K562 treated with DMSO at 1 percent for 48 hours (cell line): ENCODE results near the gene TMEM229B. TPM values are rescaled to one million over a fixed set of nuclear protein-coding genes. Genes with fewer than 3 reads are reported as not detected.

Source experiments
- total RNA-seq: library from RNA; unstranded; fragments of 300-600 nt; gene quantifications from 2 replicates; pipeline ENCODE4 v1.2.3, GENCODE V29; 2022; ENCODE audit warnings: low replicate concordance; ENCODE audit errors: extremely low read depth

TMEM229B gene
- total RNA-seq, result not detected in 2 replicates

DNA sequence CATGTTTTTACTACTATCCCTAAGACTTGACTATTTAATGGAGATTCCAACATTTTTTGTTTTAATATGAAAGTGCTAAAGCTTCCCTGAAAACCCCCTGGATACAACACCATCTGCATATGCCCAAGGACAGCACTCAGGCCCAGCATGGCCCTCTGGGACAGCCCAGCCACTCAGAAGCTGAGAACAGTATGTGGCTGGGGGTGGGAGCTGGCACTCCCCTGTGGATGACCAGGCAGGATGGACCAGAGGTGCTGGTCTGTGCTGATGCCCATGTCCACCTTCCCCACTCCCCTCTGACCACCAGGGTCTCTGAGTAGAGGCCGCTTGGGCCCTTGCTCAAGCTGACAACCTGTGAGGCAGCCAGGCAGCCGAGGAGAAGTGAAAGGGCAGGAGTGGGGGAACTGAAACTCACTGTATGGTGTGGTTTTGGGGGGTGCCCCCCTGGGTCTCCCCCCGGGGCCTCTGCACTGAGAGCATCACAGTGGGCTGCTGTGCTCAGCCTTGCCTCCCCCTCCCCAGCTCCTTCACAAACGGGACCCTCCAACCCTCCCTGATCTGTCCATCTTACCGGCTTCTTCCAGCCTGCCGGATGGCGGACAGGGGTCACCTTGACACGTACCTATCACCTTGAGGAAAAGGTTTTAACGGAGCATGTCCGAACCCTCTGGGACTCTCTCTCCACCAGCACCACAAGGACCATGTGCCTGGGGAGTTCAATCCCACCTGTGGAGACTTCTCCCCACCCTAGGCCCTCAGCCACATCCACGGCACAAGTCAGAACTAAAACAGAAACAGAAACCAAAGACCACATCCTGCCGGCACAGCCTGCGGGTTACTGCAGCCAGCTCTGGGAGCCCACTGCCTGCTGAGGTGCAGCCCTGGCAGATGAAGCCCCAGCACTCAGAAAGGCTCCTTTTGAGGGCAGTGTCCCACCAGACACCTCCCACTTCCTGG is at the start of gene TMEM229B:
TMEM229B (minus strand) TSS at position 785 of the 957 bp plus-strand sequence. CDS start 14,798 bp downstream, outside the sequence.

DNA sequence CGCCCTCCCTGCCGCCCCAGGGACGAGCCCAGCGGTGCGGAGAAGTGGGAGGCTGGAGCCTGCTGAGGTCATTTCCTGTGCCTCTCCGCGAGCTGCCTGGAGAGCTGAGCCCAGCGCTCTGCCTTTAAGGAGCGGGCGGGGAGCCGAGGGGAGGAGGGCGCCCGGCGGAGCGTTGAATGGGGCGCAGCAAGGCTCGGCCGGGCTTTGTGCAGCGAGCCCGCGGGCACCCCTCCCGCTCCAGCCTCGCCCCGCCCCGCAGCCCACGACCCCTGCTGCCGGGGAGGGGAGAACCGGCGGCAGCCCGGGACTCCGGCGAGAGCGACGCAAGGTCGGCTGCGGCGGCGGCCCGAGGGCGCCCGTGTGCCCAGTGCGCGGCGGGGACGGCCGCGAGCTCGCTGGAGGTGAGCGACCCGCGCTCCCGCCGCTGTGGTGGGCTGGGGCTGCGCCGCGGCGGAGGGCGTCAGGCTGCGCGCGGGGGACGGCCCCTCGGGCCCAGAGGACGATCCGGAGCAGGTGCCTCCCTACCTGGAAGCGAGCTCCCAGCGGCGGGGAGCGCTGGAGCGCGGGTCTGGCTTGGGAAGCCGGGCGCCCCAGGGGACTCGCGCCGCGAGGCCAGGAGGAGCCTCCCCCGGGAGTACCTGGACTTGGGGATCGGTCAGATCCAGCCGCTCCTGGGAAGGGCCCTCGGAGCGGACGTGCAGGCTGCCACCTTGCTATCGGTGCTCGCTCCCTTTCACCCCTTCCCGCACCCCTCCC is 44.7 kb upstream of the TMEM229B start, which contains the start of gene PLEKHH1:
PLEKHH1 (plus strand) TSS at position 293 of the 756 bp plus-strand sequence. CDS start 8,578 bp downstream, outside the sequence.

Other genes with a start within 250 kb of the TMEM229B start
- not detected in 2 replicates for gene PALS1, start 247.3 kb downstream of the TMEM229B start, total RNA-seq
- not detected in 2 replicates for gene ATP6V1D, start 128.9 kb downstream of the TMEM229B start, total RNA-seq
- not detected in 2 replicates for gene EIF2S1, start 128.4 kb downstream of the TMEM229B start, total RNA-seq
- gene PLEK2, start 76.6 kb downstream of the TMEM229B start, total RNA-seq, result not detected in 2 replicates
- gene PLEKHH1, start 44.6 kb upstream of the TMEM229B start, total RNA-seq, result not detected in 2 replicates
- gene PIGH, start 111.5 kb upstream of the TMEM229B start, total RNA-seq, result not detected in 2 replicates
- gene ARG2, start 131.2 kb upstream of the TMEM229B start, total RNA-seq, result not detected in 2 replicates
- not detected in 2 replicates for gene VTI1B, start 185.9 kb upstream of the TMEM229B start, total RNA-seq
- gene RDH11, start 207.0 kb upstream of the TMEM229B start, total RNA-seq, result not detected in 2 replicates
- gene RDH12, start 213.2 kb upstream of the TMEM229B start, total RNA-seq, result not detected in 2 replicates